NCI-H1417 (cell line): ENCODE measurements around the gene ETV5.

Experiments used
- DNase-seq, 3 experiments: peaks; one replicate each; lab custom pipeline; 2025; lab: John Stamatoyannopoulos, UW

The ETV5 gene

DNA sequence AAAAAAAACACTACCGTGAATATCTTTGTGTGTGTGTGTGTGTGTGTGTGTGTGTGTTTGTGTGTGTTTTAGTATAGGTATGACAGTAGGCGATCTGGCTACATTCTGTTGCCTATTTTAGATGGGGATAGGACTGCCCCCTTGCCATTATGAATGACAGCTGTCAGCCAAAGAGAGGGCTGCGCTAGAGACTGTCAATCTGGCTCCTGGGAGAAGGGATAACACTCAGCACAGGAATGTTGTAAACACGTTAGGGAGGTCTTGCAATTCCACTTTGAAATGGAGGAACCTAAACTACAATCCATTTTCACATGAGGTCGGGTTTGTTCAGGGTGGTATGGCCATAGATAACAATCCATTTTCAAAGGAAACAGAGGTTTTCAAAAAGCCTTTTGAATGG, 14.1 kb upstream of the ETV5 start:
- DNase-seq: no peak

DNA sequence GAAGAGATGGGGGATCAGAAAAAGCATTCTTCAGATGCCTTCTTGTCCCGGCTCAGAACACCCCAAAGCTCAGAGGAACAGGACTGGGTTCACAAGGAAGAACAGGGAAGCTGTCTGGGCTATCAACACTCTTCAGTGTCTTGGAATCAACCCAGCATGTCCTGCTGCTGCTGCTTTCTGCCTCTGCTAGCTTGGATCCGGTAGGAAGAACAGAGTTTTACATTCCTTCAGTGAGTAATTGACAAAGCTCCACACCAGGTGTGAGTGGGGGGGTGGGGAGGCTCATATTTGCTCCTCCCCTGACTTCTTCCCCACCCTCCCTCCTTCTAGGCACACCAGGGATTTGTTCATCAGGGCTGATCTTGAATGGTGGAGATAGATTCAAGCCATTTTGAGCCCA, 13.1 kb upstream of the ETV5 start:
- no peak for DNase-seq

DNA sequence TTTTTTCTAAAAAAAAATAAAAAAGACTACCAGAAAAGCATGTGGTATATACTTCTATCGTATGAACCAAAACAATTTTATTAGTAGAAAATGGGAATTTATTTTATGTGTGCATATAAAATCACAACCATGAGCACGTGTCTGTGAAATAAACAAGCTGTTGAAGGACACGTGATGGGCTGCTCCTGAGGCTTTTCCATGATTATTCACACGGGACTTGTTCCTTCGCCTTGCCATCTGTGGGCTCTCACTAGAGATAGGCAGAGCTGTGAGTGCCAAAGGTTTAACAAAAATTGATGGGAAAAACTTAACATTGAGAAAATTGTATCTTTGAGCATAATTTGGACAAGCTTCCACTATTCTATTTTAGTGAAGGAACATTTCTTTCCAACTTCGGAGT, 12.4 kb upstream of the ETV5 start:
- no peak for DNase-seq

DNA sequence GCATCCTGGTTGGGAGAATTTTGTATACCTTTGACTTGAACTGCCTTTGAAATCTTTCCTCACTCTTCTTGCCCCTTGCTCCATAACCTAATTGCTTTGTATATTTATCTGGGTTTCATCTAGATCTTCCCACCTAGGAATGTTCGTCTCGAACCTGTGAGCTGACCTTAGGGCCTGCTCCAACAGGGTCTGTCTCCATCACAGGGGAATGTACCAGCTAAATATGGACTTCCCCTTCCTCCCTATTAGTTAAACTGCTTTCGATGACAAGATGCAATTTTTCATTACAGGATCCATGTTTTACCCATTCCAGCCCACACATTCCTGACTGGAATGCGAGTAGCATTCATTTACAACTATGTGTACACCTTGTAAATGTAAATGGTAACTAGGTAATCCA, 10.6 kb upstream of the ETV5 start:
- DNase-seq: no peak

DNA sequence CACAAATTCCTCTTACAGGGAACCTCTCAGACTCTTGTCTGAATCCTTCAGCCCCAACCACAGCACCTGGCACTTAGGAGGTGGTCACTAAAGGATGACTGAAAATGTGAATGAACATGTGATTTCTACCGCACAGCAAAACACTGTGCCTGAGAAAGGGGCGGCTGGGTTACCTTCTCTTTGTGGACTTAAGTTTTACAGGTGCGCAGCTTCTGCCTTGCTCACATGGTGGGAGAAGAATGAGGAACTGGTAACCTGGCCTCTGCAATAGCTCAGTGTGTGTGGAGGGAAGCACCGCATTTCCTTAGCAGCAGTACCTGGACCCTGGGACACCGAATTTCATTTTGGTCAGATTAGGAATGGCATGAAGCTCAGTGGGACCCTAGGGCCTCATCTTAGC, 9.8 kb upstream of the ETV5 start:
- no peak for DNase-seq

DNA sequence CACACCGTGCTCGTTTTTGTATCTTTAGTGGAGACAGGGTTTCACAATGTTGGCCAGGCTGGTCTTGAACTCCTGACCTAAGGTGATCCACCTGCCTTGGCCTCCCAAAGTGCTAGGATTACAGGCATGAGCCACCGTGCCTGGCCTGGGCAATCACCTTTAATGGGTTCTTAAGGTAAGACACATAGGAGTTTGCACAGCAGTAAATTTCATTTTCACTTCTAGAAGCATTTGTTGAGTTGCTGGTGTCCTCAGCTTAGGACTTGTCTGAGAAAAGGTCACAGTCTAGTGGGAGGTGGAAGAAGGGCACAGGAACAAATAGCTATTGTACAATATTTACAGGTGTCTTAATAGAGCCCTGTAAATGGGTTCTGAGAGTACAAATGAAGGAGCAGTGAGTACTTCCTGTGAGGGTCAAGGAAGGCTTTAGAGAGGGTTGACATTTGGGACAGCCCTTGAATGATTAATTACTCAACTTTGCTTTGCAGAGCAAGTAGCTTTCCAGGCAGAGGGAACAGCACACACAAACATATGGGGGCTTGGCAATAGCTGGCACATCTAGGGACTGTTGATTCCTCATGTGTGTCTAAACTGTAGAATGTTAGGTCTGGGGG, 8.7 kb upstream of the ETV5 start:
- DNase-seq: no peak

DNA sequence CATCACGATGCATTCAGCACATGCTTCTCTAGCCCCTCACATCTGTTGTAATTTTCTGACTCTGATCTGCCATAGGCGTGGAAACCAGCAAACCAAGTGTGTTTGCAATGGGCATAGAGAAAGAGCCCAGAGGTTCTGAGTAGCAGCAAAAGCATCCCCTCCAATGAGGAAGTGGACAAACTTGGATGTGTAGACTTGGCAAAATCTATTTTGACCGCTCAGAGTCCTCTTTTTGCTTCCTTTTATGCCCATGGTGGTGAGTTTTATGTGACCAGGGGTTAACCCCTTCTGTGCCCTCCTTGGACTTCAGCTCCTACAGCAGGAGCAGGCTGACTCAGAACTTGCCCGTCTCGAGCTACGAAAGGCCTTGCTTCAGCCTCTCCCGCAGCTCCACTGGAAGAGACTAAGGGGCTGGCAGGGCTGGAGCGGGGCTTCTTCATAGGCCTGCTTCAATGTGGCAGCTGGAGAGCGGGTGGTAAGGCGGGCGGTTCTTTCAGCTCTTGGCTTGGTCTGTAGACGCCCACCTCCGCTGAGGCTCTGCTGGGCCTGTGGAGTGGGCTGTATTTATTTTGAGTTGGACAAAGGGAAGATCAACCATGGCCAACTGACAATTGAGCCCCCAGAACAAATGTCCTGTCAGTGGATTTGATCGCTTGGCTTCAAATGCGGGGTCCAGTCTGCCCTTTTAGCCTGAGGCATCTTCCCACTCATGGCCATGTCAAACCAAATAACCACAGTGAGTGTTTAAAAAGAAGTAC, 6.5 kb upstream of the ETV5 start:
- no peak for DNase-seq

DNA sequence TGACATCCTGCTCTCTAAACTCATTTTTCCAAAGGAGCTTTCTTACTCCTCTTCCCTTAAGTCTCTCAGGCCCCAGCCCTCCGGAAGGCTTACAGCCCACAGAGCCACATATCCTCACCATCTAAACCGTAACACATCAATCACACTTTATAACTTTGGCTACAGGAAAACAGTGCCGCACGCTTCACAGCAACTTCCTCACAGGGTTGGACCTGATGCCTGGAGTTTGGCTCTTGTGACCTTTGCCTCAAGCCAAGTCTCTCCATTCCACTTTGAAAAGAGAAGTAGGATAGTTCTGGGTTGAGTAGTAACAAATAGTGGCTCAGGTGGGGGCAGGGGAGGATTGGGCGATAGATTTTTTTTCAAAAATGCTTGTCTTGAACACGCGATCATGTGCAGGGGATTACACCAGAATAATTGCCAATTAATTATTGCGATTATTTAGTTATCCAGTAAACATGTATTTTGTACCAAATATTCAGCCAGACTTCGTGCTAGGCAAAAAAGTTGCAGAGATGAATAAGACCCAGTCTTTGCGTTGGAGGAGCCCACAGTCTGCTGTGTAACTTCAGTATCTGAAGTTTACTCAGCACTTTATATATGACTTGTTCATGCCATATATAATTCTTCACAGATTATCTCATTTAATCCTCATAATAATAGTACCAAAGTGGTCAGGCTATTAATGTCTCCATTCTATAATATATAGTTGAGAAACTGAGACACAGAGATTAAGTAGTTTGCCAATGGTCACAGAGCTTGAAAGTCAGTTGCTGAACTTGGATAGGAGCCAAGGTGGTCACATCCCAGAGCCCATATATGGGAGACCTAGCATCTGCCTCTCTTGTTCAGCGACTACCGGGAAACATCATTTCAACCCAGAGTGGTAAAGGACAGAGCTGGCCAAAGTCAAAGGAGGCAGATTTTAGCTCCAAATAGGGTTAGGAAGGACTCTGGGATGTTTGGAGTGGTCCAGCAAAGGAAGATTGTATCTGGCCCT, 2.4 kb upstream of the ETV5 start:
- DNase-seq: no peak

DNA sequence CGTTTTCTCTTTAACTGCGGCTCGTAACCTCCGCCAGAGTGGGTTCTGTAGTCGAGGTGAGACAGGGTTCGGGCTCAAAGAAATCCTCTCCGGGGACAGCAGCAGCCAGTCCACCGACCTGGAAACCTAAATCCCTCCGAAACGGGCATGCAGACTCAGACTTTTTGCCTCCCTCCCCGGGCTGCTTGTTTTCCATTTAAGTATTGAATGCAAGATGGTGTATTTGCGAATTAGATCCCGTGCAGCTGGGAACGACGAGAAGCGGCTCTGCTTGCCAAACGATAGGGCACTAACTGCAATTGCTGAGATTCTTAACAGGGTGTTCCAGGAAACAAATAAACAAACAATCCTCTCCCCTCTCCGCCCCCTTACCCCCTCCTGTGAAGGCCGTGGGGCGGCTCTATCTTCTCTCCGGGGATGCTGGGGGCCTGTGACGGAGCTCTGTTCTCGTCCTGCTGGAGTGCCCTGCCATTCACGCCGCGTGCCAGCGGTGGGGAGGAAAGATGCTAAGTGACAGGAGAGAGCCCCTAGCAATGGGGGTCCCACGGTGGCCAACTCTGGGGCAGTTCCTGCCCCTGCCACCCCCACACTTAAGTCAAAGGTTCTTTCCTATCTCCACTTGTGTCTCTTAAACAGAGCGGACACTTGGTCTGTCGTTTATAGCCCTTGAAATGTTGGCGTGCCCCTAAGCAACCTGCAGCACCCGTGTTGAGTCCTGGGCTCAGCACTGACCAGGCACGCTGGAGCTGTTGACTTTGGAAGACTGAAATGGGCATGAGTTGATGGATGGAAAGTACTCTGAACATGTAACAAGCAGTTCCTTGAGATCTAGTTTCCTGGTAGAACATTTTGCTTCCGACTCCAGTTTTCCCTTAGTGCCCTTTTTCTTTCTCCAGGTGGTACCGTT, 1.3 kb upstream of the ETV5 start:
- peak in 2 of 3 experiments; percentile 62 to 74 for DNase-seq

DNA sequence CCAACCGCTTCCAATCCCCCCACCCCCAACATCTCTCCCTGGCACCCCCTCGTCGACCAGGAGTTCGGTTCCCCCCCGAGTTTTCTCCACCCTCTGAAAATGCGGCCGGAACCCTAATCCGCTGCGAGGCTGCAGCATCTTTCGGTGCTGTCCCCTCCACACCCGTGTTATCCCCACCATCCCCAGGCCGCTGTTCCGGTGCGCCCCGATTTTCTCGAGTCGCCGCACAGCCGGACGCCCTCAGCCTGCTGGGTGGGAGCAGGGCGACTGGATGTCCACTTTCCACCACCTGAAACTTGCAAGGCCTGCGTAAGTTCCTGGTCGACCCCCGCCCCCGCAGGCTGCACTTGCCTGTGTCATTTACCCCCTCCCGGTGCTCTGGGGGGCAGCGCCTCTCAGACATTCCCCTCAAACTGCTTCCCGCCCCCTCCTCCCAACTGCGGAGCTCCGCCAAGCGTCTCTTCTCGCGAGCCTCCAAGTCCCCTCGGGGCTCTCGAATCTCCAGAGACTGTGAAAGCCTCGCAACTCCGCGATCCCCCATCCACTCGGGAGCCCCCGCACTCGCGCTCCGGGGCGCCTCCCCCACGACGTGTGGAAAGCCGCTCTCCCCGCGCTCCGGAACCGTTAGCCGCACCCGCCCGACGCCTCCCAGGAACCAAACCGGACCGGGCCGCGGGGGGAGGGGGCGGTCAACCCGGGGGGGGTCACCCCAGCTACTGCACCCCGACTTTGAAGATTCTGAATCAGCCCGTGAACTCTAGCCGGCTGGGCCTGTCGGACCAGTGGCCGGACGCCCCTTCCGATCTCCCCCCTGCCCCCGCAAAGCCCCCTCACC, 566 bp downstream of the ETV5 start:
- peak in 2 of 3 experiments; percentile 60 to 68 for DNase-seq

DNA sequence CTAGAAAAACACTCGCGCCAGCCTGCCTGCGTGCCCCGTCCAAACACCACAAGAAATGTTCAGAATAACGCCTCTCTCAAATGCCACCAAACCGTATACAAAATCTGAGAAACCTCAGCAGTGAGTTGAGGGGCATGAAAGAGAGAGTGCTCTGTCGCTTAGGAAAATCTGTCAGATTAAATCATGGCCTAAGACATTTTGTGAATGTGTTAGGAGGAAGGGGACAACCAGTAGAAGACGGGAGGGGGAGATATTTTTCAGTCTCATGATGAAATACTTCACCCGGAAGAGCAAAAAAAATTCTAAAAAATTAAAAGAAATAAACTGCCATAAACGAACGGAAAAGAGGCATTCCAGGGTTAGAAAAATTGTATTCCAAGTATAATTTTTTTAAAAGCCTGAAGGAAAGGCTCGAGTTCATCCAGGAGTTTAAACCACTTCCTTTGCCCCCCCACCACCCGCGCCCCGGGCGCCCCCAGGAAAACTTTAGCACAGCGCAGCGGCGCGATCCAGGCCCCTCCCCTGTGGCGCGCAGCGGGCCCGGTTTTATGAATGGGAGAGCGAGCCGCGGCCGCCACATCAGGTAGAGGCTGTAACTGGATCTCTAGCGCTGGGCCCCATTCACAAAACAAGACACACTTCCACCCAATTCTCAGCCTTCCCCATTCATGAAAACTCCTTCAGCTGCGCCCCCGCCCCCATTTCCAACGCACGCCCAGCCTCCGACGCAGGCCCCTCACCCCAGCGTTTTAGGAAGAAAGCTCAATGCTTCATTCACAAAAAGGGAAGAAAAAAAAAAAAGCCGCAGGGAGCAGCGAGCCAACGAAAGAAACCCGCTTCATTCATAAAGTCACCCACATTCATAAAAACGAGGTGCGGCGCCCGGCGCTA, 1.4 kb downstream of the ETV5 start:
- peak; percentile 70 to 91 (median 80) for DNase-seq

DNA sequence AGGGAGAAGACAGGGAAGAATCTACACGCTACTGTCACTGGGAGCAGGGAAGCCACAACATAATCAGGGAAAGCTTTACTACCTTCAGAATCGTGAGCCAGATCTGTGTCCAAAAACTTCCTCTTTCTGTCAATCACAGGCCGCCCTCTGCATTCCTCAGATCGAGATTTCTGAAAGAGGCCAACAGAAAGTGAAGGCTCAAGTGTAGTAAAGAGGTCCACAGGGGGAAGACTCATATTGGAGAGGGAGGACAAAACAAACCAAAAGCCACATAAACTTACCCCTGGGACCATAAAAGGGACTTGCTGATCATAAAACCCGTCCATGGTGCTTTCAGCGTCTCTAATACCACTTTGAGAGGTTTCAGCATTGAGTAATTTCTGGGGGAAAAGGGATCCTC, 3.3 kb downstream of the ETV5 start:
- no peak for DNase-seq

DNA sequence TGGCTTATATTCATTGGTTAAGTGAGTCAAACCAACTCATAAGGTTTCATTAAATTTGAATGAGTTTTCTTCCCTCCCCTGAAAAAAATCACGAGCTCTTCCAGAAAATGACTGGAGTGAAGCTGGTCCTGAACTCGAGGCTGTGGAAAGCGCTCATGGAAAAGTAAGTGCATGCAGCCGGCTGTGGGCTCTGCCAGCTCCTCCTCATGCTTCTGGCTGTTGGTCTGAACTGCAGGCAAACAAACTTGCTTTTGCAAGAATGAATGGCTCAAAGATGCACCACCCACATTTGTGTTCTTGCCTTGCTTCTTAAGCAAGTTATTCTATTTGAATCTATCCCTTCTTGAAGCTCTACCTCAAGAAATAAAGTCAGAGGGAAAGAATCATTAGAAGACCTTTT, 6.2 kb downstream of the ETV5 start:
- DNase-seq: no peak

DNA sequence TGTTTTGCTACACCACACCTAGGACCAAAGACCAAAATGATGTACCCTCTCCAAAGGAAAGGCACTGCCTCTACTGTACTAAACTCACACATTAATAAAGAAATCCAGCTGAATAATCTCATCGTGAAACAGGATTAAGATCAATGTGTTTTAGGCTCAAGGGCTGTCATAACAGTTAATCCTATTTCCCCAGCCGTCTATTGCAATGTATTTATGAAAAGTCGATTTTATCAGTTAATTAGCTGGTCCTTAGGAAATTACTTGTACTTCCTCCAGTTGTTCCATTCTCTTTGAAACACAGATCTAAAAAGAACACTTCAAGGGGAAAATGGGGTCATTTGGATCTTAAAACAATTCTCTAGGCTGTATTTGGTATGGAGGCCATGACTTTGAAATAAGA, 8.5 kb downstream of the ETV5 start:
- no peak for DNase-seq

DNA sequence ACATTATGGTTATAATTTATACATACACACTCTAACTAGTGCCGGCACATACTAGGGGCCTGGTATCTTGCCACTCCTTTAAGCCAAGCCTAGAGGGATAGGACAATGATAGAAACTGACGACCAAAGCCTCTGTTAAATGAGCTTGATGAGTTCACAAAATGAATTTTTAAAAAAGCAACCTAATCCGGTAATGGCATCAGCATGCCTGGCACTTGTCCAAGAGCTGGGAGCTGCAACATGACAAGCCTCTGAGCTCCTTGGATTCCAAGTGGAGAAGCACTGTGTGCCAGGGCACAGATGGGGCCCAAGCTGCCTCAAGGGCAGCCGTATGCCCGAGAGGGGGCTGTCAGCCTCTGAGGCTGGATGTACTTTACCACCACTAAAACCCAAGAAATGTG, 9.7 kb downstream of the ETV5 start:
- DNase-seq: peak in 2 of 3 experiments; percentile 14 to 59

DNA sequence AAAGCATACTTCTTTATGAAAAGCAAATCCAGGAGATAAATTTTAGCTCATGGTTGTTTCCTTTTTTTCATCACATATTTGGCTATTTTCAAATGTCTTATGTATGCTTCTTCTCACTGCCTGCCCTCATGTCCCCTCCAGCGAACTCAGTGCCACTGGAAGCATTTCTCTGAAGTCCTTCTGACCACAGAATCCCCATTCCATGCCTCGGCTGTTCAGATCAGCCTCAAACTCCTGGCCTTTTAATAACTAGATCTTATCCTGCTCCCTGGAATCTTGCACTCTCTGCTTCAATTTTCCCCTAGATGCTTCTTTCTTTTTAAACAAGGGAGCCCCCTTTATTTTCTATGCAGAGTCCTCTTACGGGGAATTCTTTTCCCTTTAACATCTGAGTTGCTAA, 10.1 kb downstream of the ETV5 start:
- no peak for DNase-seq

DNA sequence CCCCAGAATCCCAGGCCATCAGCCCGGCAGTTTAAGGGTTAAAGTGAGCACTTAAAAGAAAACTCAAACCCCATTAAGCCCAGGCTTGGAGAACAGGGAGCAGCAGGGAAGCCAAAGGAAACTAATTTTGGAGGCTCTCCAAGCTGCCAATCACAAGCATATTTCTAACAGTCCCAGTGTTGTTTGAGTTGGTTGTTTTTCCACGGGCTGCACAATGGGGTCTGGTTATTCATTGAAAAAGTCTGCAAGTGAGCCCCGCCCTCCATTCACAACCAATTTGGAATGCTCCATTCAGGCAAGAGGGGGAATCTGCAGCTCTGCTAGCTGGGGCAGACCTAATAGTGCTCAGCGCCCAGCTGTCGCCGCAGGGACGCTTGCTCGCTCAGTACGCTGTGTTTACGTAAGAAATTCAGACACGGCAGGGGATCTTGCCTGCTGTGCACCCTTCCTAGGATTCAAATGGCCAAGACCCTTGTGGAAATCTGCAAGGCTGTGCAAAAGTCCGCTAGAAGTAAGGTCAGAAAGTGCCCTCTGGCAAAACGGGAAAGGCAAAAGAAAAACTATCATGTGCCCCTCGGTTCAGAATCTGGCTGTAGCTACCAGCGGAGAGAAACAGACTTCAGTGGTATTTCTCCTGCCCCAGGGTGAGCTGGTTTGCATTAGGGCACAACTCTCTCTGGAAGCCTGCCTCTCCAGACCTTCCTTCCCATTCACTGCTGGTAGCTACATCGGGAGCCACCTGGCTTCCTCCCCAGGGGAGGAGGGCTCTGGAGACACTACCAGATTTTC, 11.0 kb downstream of the ETV5 start:
- peak; percentile 85 to 99 (median 97) for DNase-seq

DNA sequence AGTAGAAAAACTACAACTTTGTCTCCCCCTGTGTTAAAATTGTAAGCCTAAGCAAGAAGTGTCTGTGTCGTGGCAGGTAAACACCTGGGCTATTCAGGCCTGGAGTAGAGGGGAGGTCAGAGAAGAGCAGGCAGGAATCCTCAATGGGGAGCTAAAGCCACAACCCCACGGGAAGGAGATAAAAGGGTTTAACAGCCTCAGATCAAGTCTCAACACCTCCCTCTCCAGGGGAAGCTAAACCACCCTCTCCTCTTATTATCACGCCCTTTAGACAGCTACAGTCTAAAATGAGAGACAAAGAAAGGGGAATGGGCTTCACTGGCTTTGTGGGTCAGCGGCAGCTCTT, 11.6 kb downstream of the ETV5 start:
- DNase-seq: no peak

DNA sequence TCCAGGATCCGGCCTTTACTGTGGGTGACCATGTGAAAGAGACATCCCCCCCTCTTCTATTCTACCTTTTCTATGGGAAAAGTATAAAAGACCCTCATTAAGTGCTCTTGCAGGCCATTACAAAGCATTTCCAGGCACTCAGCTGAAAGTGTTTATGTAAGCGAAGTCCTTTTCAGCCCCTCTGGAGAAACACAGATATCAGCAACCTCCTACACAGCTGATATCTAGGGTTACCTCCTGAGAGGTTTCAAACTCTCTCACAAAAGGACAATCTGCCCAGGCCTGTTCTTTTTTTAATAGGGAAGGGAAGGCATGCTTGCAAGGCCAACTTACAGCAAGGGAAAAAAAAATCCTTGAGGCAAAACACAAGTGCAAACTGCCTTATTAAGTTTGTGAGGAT, 12.6 kb downstream of the ETV5 start:
- peak in 1 of 3 experiments; percentile 23 for DNase-seq
